Chondrocyte (in vitro differentiated cells): ENCODE data around the gene ABHD1. TPM values are rescaled to one million over a fixed set of nuclear protein-coding genes. Genes with fewer than 3 reads are reported as not detected.

Experiments
- DNase-seq: peaks from one replicate; pipeline ENCODE4 v3.0.0; 2021; ENCODE audit warnings: mixed read lengths, low spot score
- H3K27ac Mint-ChIP-seq: one replicate; pipeline ENCODE4 v1.8.0; 2021; ENCODE audit warnings: mild to moderate bottlenecking, moderate library complexity, mixed read lengths; ENCODE audit not compliant: unreplicated experiment
- H3K27me3 Mint-ChIP-seq: 2 replicates; pipeline ENCODE4 v1.8.0; 2021; ENCODE audit warnings: low read depth, mixed read lengths
- H3K36me3 Mint-ChIP-seq: 2 replicates; pipeline ENCODE4 v1.8.0; 2021; ENCODE audit warnings: low read depth, mixed read lengths
- H3K4me1 Mint-ChIP-seq: 2 replicates; pipeline ENCODE4 v1.8.0; 2021; ENCODE audit warnings: low read depth, mild to moderate bottlenecking, mixed read lengths
- H3K4me3 Mint-ChIP-seq: one replicate; pipeline ENCODE4 v1.8.0; 2021; ENCODE audit warnings: mild to moderate bottlenecking, moderate library complexity, mixed read lengths; ENCODE audit not compliant: unreplicated experiment
- H3K9me3 Mint-ChIP-seq: 2 replicates; pipeline ENCODE4 v1.8.0; 2021; ENCODE audit warnings: low read depth, mixed read lengths
- total RNA-seq: library from RNA; stranded (reverse); gene quantifications from 3 replicates; pipeline ENCODE4 v1.2.1, GENCODE V29; 2021
- TF ChIP-seq, protein P1 (sequence below): fragments of 200-600 bp; sonication (generic); IDR thresholded peaks from 2 replicates; pipeline ENCODE4 v1.5.0; 2021; ENCODE audit warnings: antibody characterized with exemption, mild to moderate bottlenecking, moderate library complexity

ABHD1 gene
- total RNA-seq, 1 donor from 2014 or later = 0.30 TPM

DNA sequence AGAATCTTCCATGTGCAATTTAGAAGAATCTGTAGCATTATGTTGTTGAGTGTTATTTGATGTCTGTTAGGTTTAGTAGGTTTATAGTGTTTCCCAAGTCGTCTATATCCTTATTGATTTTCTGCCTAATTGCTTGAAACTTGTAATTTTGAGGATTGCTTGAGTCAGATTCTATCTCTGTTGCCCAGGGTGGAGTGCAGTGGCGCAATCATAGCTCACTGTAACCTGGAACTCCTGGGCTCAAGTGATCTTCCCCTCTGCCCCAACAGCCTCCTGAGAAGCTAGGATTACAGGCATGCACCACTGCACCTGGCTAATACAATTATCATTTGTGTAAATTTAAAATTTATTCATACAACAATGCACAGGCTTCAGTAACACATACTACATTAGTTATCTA is 22.1 kb downstream of the ABHD1 start:
- TF ChIP-seq, protein P1, sequence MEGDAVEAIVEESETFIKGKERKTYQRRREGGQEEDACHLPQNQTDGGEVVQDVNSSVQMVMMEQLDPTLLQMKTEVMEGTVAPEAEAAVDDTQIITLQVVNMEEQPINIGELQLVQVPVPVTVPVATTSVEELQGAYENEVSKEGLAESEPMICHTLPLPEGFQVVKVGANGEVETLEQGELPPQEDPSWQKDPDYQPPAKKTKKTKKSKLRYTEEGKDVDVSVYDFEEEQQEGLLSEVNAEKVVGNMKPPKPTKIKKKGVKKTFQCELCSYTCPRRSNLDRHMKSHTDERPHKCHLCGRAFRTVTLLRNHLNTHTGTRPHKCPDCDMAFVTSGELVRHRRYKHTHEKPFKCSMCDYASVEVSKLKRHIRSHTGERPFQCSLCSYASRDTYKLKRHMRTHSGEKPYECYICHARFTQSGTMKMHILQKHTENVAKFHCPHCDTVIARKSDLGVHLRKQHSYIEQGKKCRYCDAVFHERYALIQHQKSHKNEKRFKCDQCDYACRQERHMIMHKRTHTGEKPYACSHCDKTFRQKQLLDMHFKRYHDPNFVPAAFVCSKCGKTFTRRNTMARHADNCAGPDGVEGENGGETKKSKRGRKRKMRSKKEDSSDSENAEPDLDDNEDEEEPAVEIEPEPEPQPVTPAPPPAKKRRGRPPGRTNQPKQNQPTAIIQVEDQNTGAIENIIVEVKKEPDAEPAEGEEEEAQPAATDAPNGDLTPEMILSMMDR = no peak
- peaks cover 10% of the 10 kb centered on the region for H3K9me3 Mint-ChIP-seq
- H3K36me3 Mint-ChIP-seq = peaks cover 1% of the 10 kb centered on the region
- H3K4me3 Mint-ChIP-seq = no peak overlapping the region
- H3K27ac Mint-ChIP-seq = no peak overlapping the region
- no peak for DNase-seq
- H3K27me3 Mint-ChIP-seq = peaks cover 25% of the 10 kb centered on the region
- no peaks in the 10 kb centered on the region for H3K4me1 Mint-ChIP-seq

DNA sequence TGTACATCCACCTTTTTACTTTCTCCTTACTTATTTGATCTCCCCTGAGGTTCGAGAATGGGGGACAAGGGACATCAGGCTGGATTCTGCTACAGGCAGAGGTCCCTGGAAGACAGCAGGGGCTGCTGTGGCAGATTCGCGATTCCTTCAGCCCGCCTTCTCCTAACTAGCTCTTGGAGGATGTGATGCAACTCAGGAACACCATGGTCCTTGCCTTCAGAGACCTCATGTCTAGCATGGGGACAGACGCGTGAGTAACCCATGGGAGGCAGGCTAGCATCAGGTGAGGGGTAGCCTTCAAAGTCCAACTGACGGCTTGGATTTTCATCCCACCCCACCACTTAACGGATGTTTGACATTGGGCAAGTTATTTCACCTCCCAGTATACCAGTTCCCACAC is 24.3 kb downstream of the ABHD1 start:
- peak; percentile 20 for DNase-seq
- TF ChIP-seq, protein P1 = no peak
- H3K27me3 Mint-ChIP-seq = peaks cover 18% of the 10 kb centered on the region

DNA sequence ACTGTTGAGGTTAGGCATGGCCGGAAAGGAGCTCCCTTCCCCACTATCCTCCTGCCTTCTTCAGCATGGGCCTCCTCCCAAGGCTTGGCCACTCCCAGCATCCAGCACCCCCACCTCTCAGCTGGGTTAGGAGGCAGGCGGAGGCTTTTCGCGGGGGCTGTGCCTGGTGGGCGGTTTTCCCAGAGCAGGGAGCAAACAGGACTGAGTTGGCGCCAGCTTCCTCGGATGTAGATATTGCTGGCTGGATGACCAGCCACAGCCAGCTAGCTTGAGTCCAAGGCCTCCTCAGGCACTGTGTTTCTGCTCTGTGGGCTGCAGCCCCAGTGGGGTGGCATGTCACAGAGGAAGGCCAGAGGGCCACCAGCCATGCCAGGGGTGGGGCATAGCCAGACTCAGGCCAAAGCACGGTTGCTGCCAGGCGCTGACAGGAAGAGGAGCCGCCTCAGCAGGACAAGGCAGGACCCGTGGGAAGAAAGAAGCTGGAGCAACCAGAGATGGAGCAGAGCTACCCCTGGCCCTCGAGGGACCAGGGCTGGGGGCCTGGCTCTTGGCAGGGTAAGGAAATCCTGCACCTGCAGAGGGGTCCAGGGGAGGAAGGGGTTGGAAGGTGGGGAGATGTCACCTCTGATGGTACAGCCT is 25.3 kb downstream of the ABHD1 start, which contains the start of gene TCF23:
TCF23 (plus strand) TSS at position 204 of the 639 bp plus-strand sequence; CDS start at position 334, 130 bp downstream.
- no peak within 1 kb of the TSS for H3K27ac Mint-ChIP-seq
- peak; percentile 75 for DNase-seq

More for the DNA sequence above, 24.3 kb downstream of the ABHD1 start:
- H3K9me3 Mint-ChIP-seq = peaks cover 6% of the 10 kb centered on the region
- no peaks in the 10 kb centered on the region for H3K4me1 Mint-ChIP-seq
- no peak overlapping the region for H3K27ac Mint-ChIP-seq
- H3K4me3 Mint-ChIP-seq = no peak overlapping the region
- H3K36me3 Mint-ChIP-seq = peaks cover 1% of the 10 kb centered on the region

DNA sequence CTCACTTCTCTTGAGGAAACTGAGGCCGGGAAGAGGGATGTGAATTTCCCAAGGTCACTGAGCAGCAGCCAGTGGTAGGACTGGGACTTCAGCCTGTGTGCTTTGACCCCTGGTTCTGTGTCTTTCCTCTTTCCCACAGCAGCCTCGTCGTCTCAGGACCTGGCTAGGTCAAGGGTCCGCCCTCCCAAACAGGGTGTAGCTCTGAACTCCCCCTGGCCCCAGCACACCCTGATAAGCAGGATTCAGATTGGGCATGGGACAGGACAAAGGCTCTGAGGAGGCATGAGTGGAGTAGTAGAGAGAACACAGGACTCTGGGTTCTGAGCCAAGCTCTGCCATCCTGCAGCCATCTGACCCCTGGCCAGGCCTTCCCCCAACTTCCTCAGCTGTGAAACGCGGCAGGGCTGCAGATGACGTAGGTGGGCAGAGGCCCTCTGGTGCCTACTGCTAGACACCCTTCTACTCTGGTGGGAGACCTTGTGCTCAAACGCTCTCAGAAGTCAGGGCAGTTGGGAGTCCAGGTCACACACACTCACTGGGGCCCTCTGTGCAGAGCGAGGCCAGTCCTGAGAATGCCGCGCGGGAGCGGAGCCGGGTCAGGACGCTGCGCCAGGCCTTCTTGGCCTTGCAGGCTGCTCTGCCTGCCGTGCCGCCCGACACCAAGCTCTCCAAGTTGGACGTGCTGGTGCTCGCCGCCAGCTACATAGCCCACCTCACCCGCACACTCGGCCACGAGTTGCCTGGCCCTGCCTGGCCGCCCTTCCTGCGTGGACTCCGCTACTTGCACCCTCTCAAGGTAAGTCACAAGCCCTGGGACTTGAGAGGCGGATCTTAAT is 26.2 kb downstream of the ABHD1 start:
- no peaks in the 10 kb centered on the region for H3K9me3 Mint-ChIP-seq
- TF ChIP-seq, protein P1 = no peak
- peak; percentile 90 for DNase-seq
- H3K27ac Mint-ChIP-seq = no peak overlapping the region
- H3K4me3 Mint-ChIP-seq = no peak overlapping the region
- H3K36me3 Mint-ChIP-seq = no peaks in the 10 kb centered on the region
- peaks cover 11% of the 10 kb centered on the region for H3K27me3 Mint-ChIP-seq
- H3K4me1 Mint-ChIP-seq = no peaks in the 10 kb centered on the region

More for the DNA sequence above, 25.3 kb downstream of the ABHD1 start, which contains the start of gene TCF23:
- Mint-ChIP-seq H3K36me3 (no peaks in the 10 kb centered on the region), H3K27me3 (peaks cover 11% of the 10 kb centered on the region), H3K4me1 (no peaks in the 10 kb centered on the region), H3K9me3 (no peaks in the 10 kb centered on the region), H3K4me3 (no peak within 1 kb of the TSS)
- TF ChIP-seq, protein P1 = no peak

DNA sequence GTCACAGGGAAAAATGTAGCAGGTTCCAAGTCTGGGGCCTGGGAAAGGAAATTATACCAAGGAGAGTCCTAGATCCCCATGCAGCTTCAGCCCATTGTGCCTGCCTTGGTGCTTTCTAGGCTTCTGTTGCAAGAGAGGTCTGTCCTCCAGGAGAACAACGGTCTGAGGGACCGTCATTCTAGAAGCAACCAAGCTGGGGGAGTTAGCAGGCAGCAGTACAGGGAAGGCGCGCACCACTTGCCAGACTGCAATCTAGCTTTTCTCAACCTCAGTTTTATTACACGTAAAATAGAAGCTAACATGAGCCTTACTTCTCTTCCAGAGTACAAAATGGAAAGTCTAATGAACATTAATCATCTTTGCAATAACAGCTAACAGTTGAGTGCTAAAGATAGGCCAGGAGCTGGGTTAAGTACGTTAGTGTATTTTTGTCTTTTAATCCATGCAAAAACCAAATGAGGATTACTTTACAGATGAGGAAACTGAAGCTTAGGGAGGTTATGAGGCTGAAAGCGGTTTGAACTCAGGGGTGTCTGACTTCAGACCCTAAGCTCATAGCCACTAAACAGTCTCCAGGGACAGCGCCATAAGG is 27.1 kb downstream of the ABHD1 start:
- Mint-ChIP-seq H3K4me1 (no peaks in the 10 kb centered on the region), H3K27me3 (peaks cover 8% of the 10 kb centered on the region), H3K27ac (no peak overlapping the region), H3K4me3 (no peak overlapping the region), H3K36me3 (no peaks in the 10 kb centered on the region), H3K9me3 (no peaks in the 10 kb centered on the region)
- TF ChIP-seq, protein P1 = no peak
- no peak for DNase-seq
